Naive thymus-derived CD8-positive, alpha-beta T cell (primary cell): ENCODE measurements around the gene NXPE3. TPM values are rescaled to one million over a fixed set of nuclear protein-coding genes. Genes with fewer than 3 reads are reported as not detected.

Source experiments
- ATAC-seq, 2 donors: fragments of 150-1000 bp; cut with Tn5 transposase in 1 of 2; sonication (Bioruptor Pico), chemical (Tn5 transposase) in 1 of 2; 1 replicate in 1 of 2; 2 replicates in 1 of 2; pipeline ENCODE4 v1.10.0; 2021; ENCODE audit warnings: mild to moderate bottlenecking in 2 of 2, moderate library complexity in 2 of 2
- POLR2A ChIA-PET: fragments of 350-600 bp; sonication (Branson Sonifier 250); formaldehyde crosslinking; loops from one replicate; lab custom pipeline; 2021; ENCODE audit warnings: antibody characterized with exemption; lab: Charles Lee
- DNase-seq, 10 donors: peaks; one replicate each; pipeline versions ENCODE4 v3.0.0 to v3.0.0-alpha.2; 2020 to 2022
- H3K27ac Mint-ChIP-seq, 10 donors: one replicate each; pipeline ENCODE4 v1.8.0; 2020 to 2022; ENCODE audit warnings: mild to moderate bottlenecking in 10 of 10, mixed read lengths in 10 of 10, moderate library complexity in 4 of 10, inconsistent platforms in 1 of 10
- H3K27me3 Mint-ChIP-seq, 5 donors: one replicate each; pipeline ENCODE4 v1.8.0; 2021 to 2022; ENCODE audit warnings: mixed read lengths in 5 of 5
- H3K36me3 Mint-ChIP-seq, 3 donors: one replicate each; pipeline ENCODE4 v1.8.0; 2020 to 2022; ENCODE audit warnings: mixed read lengths in 3 of 3, mild to moderate bottlenecking in 2 of 3, inconsistent platforms in 1 of 3
- H3K4me1 Mint-ChIP-seq, 4 donors: one replicate each; pipeline ENCODE4 v1.8.0; 2021 to 2022; ENCODE audit warnings: mixed read lengths in 4 of 4
- H3K4me3 Mint-ChIP-seq, 10 donors: one replicate each; pipeline ENCODE4 v1.8.0; 2020 to 2022; ENCODE audit warnings: mild to moderate bottlenecking in 10 of 10, mixed read lengths in 10 of 10, moderate library complexity in 6 of 10, inconsistent platforms in 1 of 10
- H3K9me3 Mint-ChIP-seq, 9 donors: one replicate each; pipeline ENCODE4 v1.8.0; 2020 to 2022; ENCODE audit warnings: mixed read lengths in 9 of 9, mild to moderate bottlenecking in 3 of 9, inconsistent platforms in 1 of 9, moderate library complexity in 1 of 9
- polyA plus RNA-seq, 3 donors: library from polyadenylated mRNA; unstranded; fragments of 300-500 nt; fragmentation: Illumina TruSeq; gene quantifications; one replicate each; pipeline ENCODE4 v1.2.3, GENCODE V29; 2021
- total RNA-seq, 8 experiments: library from RNA in 2 of 8; stranded (reverse) in 2 of 8; gene quantifications; one replicate each; pipeline ENCODE4 v1.2.3 and lab custom pipeline; 2021 to 2026

NXPE3 gene
- total and polyA plus RNA-seq, 5 experiments from 2014 or later, result 32.5 to 61.0 (median 40.0) TPM

DNA sequence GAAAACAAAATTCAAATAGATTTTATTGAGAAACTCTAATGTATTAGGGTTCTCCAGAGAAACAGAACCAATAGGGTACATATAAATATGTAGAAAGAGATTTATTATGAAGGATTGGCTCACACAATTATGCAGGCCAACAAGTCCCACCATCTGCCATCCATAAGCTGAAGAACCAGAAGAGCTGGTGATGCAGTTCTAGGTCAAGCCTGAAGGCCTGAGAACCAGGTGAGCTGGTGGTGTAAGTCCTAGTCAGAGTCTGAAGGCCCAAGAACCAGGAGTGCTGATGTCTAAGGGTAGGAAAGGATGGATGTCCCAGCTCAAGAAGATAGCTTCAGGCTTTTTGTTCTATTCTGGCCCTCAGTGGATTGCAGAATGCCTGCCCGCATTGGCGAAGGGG, 67.7 kb downstream of the NXPE3 start:
- Mint-ChIP-seq H3K4me3 (peak overlapping the region in 1 of 10 donors; percentile 14), H3K27ac (peak overlapping the region in 4 of 10 donors; percentile 5 to 75 (median 40)), H3K36me3 (peaks cover 12 to 20% (median 16%) of the 10 kb centered on the region in 3 donors), H3K4me1 (peaks cover 13 to 17% (median 16%) of the 10 kb centered on the region in 4 donors), H3K9me3 (peaks cover 0 to 4% (median 0%) of the 10 kb centered on the region in 9 donors), H3K27me3 (no peaks in the 10 kb centered on the region)
- POLR2A ChIA-PET, result no interaction called here
- no peak for DNase-seq
- ATAC-seq, result no peak

DNA sequence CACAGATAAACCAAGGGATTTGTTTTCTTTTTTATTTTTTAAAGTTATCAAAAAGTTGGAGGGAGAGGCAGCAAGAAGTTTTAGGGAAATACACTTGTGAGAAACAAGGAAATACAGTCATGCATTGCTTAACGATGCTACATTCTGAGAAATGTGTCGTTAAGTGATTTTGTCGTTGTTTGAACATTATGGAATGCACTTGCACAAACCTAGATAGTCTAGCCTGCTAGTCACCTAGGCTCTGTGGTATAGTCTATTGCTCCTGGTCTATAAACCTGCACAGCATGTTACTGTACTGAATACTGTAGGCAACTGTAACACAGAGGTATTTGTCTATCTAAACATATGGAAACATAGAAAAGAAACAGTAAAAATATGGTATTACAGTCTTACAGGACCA, 68.3 kb downstream of the NXPE3 start:
- H3K27me3 Mint-ChIP-seq, result no peaks in the 10 kb centered on the region
- POLR2A ChIA-PET, result interaction anchor here (1.0 kb wide), 1 partner anchor 233 kb away, joined by 3 read pairs; no protein-coding TSS in a partner anchor
- peaks cover 0 to 3% (median 0%) of the 10 kb centered on the region in 9 donors for H3K9me3 Mint-ChIP-seq
- peak overlapping the region in 1 of 10 donors; percentile 91 for H3K4me3 Mint-ChIP-seq
- peaks cover 18 to 23% (median 21%) of the 10 kb centered on the region in 4 donors for H3K4me1 Mint-ChIP-seq
- peak overlapping the region; percentile 58 to 100 (median 82) for H3K27ac Mint-ChIP-seq
- ATAC-seq (no peak), DNase-seq (no peak)
- H3K36me3 Mint-ChIP-seq, result peaks cover 16 to 20% (median 18%) of the 10 kb centered on the region in 3 donors

DNA sequence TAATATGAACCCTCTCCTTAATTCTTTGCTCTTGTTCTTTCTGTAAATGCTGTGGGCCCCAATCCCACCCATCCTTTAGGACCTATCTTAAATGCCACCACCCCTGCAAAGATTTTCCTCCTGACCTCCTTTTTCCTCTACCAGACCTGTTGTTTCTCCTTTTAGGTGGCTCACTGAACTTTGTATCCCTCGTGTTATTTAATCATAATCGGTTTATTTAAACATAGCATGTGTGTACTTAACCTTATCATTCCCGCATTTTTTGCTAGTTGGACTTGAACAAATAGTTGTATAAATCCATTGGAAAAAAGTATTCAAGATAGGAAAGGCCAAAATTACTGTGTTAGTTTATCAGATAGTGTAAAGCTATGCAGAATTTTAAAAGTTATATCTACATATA, 69.3 kb downstream of the NXPE3 start:
- peaks cover 22 to 28% (median 23%) of the 10 kb centered on the region in 3 donors for H3K36me3 Mint-ChIP-seq
- no peaks in the 10 kb centered on the region for H3K9me3 Mint-ChIP-seq
- H3K4me3 Mint-ChIP-seq, result peak overlapping the region; percentile 72 to 97 (median 85)
- peak overlapping the region; percentile 67 to 100 (median 90) for H3K27ac Mint-ChIP-seq
- peaks cover 24 to 33% (median 29%) of the 10 kb centered on the region in 4 donors for H3K4me1 Mint-ChIP-seq
- DNase-seq (no peak), ATAC-seq (no peak)
- POLR2A ChIA-PET, result interaction anchor here (1.0 to 4.4 kb wide), 13 partner anchors 9 to 377 kb away, joined by 3 to 98 read pairs (median 7); partner anchors contain the start of gene PCNP
- no peaks in the 10 kb centered on the region for H3K27me3 Mint-ChIP-seq

DNA sequence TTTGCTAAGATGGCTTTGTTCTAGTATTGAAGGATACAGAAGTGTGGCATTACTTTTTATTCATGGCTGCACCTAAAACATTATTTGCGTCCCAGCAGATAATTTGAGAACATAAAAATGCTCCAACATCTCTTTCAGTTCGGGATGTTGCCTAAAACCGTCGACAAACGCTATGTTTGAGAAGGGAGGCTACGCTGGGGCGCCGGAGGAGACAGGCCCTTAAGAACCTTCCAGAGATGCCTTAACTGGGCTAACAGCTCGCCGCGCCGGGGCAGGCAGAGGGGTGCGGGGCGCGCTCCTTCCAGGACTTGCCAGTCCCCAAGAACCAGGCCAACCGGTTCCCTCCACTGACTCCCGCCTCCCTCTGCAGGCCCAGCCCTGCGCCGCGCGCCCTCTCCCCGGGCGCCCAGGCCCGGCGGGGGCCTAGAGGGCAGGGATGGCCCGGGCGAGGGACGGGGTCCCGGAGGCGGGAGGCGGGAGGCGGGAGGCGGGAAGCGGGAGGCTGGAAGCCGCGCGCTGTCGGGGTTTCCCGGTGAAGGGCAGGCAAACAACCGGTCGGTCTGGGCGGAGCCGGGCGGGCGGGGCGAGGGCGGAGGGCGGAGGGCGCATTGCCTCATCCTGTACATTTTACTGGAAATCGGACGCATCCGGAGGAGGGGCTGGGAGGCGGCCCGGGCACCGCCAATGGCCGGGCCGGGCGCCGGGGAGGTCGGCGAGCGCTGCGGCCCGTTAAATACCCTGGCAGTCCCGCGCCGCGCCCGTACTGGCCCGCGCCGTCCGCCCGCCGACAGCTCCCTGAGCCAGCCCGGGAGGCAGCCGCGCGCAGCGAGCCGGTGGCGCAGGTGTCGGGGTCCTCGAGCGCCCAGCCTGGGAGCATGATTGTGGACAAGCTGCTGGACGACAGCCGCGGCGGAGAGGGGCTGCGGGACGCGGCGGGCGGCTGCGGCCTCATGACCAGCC, 70.0 kb downstream of the NXPE3 start, which contains the start of gene NFKBIZ:
NFKBIZ (plus strand) TSS at position 761 of the 960 bp plus-strand sequence; CDS start at position 876, 115 bp downstream.
- no peaks in the 10 kb centered on the region for H3K27me3 Mint-ChIP-seq
- peaks cover 28 to 39% (median 36%) of the 10 kb centered on the region in 4 donors for H3K4me1 Mint-ChIP-seq
- ATAC-seq (peak; percentile 70 to 75), DNase-seq (peak; percentile 84 to 95 (median 89))
- H3K27ac Mint-ChIP-seq, result peak within 1 kb of the TSS; percentile 98 to 100 (median 99)
- POLR2A ChIA-PET, result interaction anchor here (0.6 to 4.4 kb wide), 49 partner anchors 10 to 380 kb away, joined by 3 to 98 read pairs (median 6); partner anchors contain the start of genes CEP97, NXPE3, PCNP and RPL24
- no peaks in the 10 kb centered on the region for H3K9me3 Mint-ChIP-seq
- H3K36me3 Mint-ChIP-seq, result peaks cover 23 to 35% (median 26%) of the 10 kb centered on the region in 3 donors
- H3K4me3 Mint-ChIP-seq, result peak within 1 kb of the TSS; percentile 88 to 100 (median 97)

DNA sequence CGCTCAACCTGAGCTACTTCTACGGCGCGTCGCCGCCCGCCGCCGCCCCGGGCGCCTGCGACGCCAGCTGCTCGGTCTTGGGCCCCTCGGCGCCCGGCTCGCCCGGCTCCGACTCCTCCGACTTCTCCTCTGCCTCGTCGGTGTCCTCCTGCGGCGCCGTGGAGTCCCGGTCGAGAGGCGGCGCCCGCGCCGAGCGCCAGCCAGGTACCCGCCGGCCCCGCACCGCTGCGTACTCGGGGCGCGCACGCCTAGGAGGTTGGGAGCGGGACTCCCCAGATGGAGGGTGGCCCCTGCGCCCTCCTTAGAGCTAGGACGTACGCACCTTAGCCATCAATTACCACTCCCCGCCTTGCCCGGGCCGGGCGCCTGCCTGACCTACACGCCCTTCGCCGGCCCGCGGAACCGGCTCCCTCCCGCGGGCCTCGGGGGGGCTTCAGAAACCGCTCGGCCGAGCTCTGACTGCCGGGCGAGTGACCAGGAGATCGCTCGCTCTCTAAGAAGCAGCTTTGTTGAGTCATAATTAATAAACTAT, 70.8 kb downstream of the NXPE3 start:
- POLR2A ChIA-PET, result interaction anchor here (0.6 to 4.4 kb wide), 49 partner anchors 9 to 380 kb away, joined by 3 to 98 read pairs (median 6); partner anchors contain the start of genes CEP97, NXPE3, PCNP and RPL24
- DNase-seq, result peak; percentile 42 to 76 (median 58)
- no peaks in the 10 kb centered on the region for H3K27me3 Mint-ChIP-seq
- H3K9me3 Mint-ChIP-seq, result no peaks in the 10 kb centered on the region
- H3K36me3 Mint-ChIP-seq, result peaks cover 29 to 43% (median 32%) of the 10 kb centered on the region in 3 donors
- peak; percentile 31 to 48 for ATAC-seq
- peak overlapping the region; percentile 98 to 100 (median 99) for H3K27ac Mint-ChIP-seq
- peak overlapping the region; percentile 88 to 100 (median 97) for H3K4me3 Mint-ChIP-seq
- peaks cover 30 to 46% (median 43%) of the 10 kb centered on the region in 4 donors for H3K4me1 Mint-ChIP-seq

DNA sequence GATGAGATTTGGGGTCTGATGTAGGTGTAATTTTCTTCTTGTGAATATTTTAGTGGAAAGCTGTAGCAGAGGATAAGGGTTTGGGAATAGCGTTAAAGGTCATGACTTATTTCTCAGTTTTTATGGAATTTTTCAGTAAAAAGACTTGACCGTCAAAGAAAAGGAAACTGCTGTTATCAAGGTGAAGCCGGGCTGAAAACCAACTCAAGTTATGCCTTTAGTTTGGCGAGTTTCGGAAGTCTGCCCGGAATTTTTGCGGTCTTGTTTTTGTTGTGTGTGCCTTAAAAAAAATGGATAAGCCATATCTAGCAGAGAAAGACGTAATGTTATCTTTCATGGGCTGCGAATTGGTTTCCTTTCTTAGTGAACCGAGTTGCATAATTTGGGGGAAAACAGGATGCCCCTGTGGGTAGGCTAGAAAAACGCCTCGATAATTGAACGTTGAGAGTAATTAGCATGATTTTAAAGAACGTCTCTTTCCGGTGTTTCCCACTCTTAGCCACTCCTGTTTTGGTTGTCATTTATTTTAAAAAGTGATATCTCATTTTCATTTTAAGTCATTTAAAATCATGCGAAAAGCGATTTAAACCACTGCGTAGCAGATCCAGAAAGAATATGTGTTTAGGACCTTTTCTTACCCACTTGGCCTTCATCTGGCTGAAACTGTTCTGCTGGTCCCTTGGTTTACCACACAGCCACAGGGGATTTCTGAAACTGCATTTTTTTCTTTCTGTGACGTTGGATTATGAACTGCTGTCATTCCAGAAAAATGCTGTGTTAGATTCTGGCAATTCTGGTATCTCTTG, 71.4 kb downstream of the NXPE3 start:
- POLR2A ChIA-PET, result interaction anchor here (0.6 to 4.4 kb wide), 43 partner anchors 9 to 379 kb away, joined by 3 to 98 read pairs (median 7); partner anchors contain the start of genes CEP97, NXPE3, PCNP and RPL24
- ATAC-seq (peak; percentile 41 to 55), DNase-seq (peak in 9 of 10 donors; percentile 19 to 90 (median 79))
- no peaks in the 10 kb centered on the region for H3K27me3 Mint-ChIP-seq
- H3K36me3 Mint-ChIP-seq, result peaks cover 36 to 50% (median 38%) of the 10 kb centered on the region in 3 donors
- H3K27ac Mint-ChIP-seq, result peak overlapping the region; percentile 98 to 100 (median 99)
- H3K9me3 Mint-ChIP-seq, result no peaks in the 10 kb centered on the region
- peaks cover 33 to 53% (median 49%) of the 10 kb centered on the region in 4 donors for H3K4me1 Mint-ChIP-seq
- H3K4me3 Mint-ChIP-seq, result peak overlapping the region; percentile 88 to 100 (median 97)

DNA sequence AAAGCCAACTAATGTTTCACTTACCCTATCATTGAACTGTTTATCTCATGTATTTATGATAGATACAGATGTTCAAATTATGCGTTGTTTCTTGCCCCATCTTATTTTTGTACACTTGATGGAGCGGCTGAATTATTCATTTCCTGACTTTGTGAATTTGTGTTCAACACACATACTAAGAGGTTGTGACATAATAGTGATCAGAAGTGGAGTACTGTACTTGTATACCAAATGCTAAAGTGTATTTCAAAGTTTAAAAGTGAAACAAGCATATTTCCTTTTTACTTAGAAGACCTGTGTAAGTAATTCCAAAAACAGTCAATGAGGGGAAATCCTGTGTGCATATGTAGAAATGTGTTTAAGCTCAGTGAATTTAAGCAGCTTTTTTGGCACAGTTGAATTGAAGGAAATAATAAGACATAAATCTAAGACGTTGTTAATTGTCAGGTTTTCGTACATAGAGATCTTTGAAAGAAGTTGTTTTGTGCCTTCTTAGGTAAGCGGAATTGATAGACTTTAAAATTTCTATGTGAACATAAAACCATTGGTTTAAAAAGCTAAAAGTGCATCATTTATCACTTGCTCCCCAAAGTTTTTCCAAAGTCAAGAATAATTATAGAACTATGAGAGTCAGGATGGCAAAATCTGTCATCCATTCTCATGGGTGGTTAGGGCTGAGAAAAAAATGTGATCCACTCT, 72.2 kb downstream of the NXPE3 start:
- POLR2A ChIA-PET, result interaction anchor here (0.8 to 4.4 kb wide), 6 partner anchors 22 to 228 kb away, joined by 3 to 98 read pairs (median 8); partner anchors contain the start of gene NXPE3
- no peaks in the 10 kb centered on the region for H3K9me3 Mint-ChIP-seq
- no peak for DNase-seq
- H3K4me1 Mint-ChIP-seq, result peaks cover 33 to 58% (median 55%) of the 10 kb centered on the region in 4 donors
- no peaks in the 10 kb centered on the region for H3K27me3 Mint-ChIP-seq
- peak in 1 of 2 donors; percentile 1 for ATAC-seq
- peak overlapping the region; percentile 88 to 100 (median 97) for H3K4me3 Mint-ChIP-seq
- H3K27ac Mint-ChIP-seq, result peak overlapping the region; percentile 98 to 100 (median 99)
- peaks cover 39 to 57% (median 42%) of the 10 kb centered on the region in 3 donors for H3K36me3 Mint-ChIP-seq

DNA sequence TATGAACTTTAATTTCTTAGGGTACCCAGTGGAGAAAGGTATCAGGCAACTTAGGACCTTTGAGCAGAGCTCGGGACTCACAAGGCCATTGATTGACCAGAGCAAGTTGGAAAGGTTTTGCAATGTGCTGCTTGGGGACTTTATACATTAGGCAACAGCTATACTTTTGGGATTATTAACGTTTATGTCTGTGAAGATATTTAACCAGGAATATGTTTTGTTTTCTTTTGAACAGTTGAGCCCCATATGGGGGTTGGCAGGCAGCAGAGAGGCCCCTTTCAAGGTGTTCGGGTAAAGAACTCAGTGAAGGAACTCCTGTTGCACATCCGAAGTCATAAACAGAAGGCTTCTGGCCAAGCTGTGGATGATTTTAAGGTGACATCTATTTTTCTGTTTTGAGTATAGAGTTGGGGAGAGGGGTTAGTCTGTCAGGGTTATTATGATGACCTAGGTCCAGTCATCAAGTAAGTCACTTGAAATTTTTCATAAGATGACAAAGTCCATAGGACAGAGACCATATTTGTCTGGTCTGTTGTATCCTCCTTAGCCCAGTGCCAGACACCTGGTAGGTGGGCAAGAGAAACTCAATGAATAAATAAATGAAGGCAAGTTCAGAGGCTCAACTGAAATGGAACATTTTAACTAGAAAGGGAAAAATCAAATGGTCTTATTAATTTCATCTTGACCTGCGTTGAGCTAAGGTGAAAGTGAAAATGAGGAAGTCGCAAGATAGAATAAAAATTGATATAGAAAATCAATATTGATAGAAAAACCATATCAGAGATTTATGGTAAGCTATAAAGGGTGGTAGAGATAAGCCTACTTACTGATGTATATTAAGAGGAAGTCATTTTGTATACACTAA, 73.1 kb downstream of the NXPE3 start:
- no peak for ATAC-seq
- Mint-ChIP-seq H3K9me3 (no peaks in the 10 kb centered on the region), H3K27me3 (no peaks in the 10 kb centered on the region), H3K27ac (peak overlapping the region; percentile 98 to 100 (median 99)), H3K36me3 (peaks cover 40 to 66% (median 45%) of the 10 kb centered on the region in 3 donors), H3K4me3 (peak overlapping the region; percentile 88 to 100 (median 97)), H3K4me1 (peaks cover 33 to 63% (median 61%) of the 10 kb centered on the region in 4 donors)
- POLR2A ChIA-PET, result interaction anchor here (0.8 to 4.4 kb wide), 5 partner anchors 23 to 227 kb away, joined by 3 to 98 read pairs (median 3); no protein-coding TSS in a partner anchor
- DNase-seq, result no peak

DNA sequence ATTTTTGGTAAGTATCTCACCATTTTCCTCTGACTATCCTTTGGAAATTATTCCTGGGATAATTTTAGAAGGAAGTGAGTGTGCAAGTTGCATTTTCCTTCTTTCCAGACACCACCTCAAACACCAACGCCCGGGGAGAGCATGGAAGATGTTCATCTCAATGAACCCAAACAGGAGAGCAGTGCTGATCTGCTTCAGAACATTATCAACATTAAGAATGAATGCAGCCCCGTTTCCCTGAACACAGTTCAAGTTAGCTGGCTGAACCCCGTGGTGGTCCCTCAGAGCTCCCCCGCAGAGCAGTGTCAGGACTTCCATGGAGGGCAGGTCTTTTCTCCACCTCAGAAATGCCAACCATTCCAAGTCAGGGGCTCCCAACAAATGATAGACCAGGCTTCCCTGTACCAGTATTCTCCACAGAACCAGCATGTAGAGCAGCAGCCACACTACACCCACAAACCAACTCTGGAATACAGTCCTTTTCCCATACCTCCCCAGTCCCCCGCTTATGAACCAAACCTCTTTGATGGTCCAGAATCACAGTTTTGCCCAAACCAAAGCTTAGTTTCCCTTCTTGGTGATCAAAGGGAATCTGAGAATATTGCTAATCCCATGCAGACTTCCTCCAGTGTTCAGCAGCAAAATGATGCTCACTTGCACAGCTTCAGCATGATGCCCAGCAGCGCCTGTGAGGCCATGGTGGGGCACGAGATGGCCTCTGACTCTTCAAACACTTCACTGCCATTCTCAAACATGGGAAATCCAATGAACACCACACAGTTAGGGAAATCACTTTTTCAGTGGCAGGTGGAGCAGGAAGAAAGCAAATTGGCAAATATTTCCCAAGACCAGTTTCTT, 74.2 kb downstream of the NXPE3 start:
- Mint-ChIP-seq H3K9me3 (no peaks in the 10 kb centered on the region), H3K36me3 (peaks cover 49 to 77% (median 51%) of the 10 kb centered on the region in 3 donors), H3K4me1 (peaks cover 33 to 72% (median 69%) of the 10 kb centered on the region in 4 donors), H3K27ac (peak overlapping the region; percentile 9 to 100 (median 98)), H3K27me3 (no peaks in the 10 kb centered on the region), H3K4me3 (peak overlapping the region in 9 of 10 donors; percentile 16 to 99 (median 47))
- POLR2A ChIA-PET, result interaction anchor here (0.8 kb wide), 1 partner anchor 84 kb away, joined by 3 read pairs; no protein-coding TSS in a partner anchor
- no peak for ATAC-seq
- no peak for DNase-seq
